SJSA1 (cell line): Measurements from ENCODE around the gene CASTOR1. TPM values are rescaled to one million over a fixed set of nuclear protein-coding genes. Genes with fewer than 3 reads are reported as not detected.
"Not testable (repeated sequence)": the region's sequence is repeated elsewhere in the genome, so short reads cannot be mapped to it uniquely, and the experiment has no call there.

Source experiments
- DNase-seq, 2 experiments: peaks; one replicate each; pipeline ENCODE4 v3.0.0-alpha.2; 2015 to 2020; ENCODE audit warnings: low spot score in 2 of 2, low read depth in 1 of 2
- H3K27ac ChIP-seq: fragments of 250-450 bp; sonication (Bioruptor Pico); 2 replicates; pipeline ENCODE4 v1.5.1; 2020; ENCODE audit warnings: mild to moderate bottlenecking, moderate library complexity
- H3K27me3 ChIP-seq: fragments of 250-450 bp; sonication (Bioruptor Pico); replicated peaks from 2 replicates; pipeline ENCODE4 v1.5.1; 2020; ENCODE audit warnings: mild to moderate bottlenecking, moderate library complexity
- H3K36me3 ChIP-seq: fragments of 250-450 bp; sonication (Bioruptor Pico); 2 replicates; pipeline ENCODE4 v1.5.1; 2020; ENCODE audit warnings: mild to moderate bottlenecking
- H3K4me1 ChIP-seq: fragments of 250-450 bp; sonication (Bioruptor Pico); replicated peaks from 2 replicates; pipeline ENCODE4 v1.6.1; 2021; ENCODE audit warnings: mild to moderate bottlenecking
- H3K4me3 ChIP-seq: fragments of 250-450 bp; sonication (Bioruptor Pico); 2 replicates; pipeline ENCODE4 v1.5.1; 2020; ENCODE audit warnings: mild to moderate bottlenecking
- H3K9me3 ChIP-seq: fragments of 250-450 bp; sonication (Bioruptor Pico); replicated peaks from 2 replicates; pipeline ENCODE4 v1.5.1; 2020; ENCODE audit warnings: mild to moderate bottlenecking
- total RNA-seq: library from RNA; depleted of rRNA; stranded (reverse); fragments of >200 nt; shearing (Covaris generic); gene quantifications from 2 replicates; pipeline ENCODE4 v1.2.3, GENCODE V29; 2014; rRNA removed

CASTOR1 gene
- total RNA-seq: 9.1 and 10.8 TPM in 2 replicates

DNA sequence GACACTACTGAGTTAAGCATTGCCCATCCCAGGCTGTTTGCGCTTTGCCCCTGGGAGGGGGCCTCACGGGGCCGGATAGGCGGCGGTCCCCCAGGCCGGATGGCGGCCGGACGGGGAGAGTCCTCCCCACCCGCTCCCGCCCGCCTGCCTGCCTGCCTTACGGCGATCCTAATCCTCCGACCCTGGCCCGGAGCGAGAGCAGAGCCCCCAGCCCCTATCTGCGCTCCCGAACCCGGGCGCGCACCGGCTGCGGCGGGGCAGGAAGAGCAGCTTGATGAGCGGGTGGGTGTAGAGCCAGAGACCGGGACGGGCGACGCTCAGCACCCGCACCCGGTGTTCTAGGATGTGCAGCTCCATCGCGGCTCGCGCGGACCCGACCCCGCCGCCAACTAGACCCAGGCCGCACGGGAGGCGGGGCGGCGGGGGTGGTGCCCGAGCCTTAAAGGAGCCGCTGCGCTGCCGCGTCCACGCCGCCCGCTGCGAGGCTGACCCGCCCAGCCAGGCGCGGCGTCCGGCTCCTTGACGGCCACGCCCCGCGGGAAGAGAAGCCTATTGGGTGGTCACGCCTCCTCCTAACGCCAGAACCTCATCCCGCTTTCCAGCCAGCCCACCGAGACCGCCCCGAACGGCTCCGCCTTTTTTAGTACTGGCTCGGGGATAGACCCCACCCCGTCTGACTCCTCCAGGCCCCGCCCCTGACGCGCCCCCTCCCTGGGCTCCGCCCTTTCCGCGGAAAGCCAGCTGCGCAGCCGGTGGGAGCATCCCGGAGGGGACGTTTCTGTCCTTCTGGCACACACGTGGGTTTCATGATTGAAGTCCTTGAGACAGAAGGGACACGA, at the start of gene CASTOR1:
TSS of gene CASTOR1 (minus strand) at position 365 of the 839 bp plus-strand sequence. CDS start at position 357, 8 bp downstream.
- H3K4me1 ChIP-seq: peaks cover 34% of the 10 kb centered on the region
- peak; percentile 92 to 98 for DNase-seq
- H3K27ac ChIP-seq: no peak within 1 kb of the TSS; the same call in 1 of the 2 replicates
- H3K36me3 ChIP-seq: peaks cover 33% of the 10 kb centered on the region
- H3K4me3 ChIP-seq: peak within 1 kb of the TSS; percentile 71
- no peaks in the 10 kb centered on the region for H3K27me3 ChIP-seq
- H3K9me3 ChIP-seq: no peaks in the 10 kb centered on the region

DNA sequence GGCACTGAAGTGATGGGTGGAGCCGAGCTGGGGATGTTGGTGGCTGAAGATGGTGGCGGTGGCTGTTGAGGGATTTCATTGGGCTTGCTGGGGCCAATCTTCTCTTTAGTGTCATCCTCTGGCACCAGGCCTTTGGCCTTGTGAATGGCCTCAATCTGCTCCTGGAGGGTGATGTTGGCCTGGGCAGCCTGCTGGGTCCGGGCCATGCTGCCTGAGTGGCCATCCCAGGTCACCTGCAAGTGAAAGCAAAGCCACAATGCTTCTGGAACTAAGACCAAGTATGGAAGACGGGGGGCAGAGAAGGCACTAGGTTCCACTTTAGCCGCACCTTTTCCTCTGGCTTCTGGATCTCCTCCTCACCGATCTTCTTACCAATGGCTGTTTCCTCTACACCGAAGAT, 49.5 kb upstream of the CASTOR1 start:
- Histone ChIP-seq H3K36me3 (peaks cover 97% of the 10 kb centered on the region), H3K27me3 (no peaks in the 10 kb centered on the region), H3K4me1 (no peaks in the 10 kb centered on the region), H3K9me3 (no peaks in the 10 kb centered on the region), H3K27ac (no peak overlapping the region), H3K4me3 (no peak overlapping the region)
- no peak for DNase-seq

- not testable (repeated sequence) for H3K4me3 ChIP-seq
Measured at GRCh38 chr22:30338341-30338740, 49.0 kb upstream of the CASTOR1 start.

DNA sequence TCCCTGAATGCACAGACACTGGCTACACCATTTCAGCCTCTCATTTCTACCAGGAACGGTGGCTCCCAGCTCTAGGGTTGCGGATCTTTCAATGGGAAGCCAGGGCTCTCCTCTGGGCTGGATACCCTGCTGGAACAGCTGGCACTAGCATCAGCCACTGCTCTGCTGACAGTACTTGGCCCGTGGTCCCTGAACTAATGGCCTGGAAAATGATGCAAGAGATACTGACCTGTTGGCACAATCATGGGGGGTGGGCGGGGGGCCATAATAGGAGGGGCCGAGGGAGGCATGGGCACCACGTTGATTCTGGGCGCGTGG, 48.1 kb upstream of the CASTOR1 start:
- peaks cover 97% of the 10 kb centered on the region for H3K36me3 ChIP-seq
- no peak overlapping the region for H3K4me3 ChIP-seq
- H3K27ac ChIP-seq: no peak overlapping the region
- no peaks in the 10 kb centered on the region for H3K27me3 ChIP-seq
- H3K4me1 ChIP-seq: no peaks in the 10 kb centered on the region
- no peak for DNase-seq
- H3K9me3 ChIP-seq: no peaks in the 10 kb centered on the region

More at GRCh38 chr22:30338341-30338740, 49.0 kb upstream of the CASTOR1 start:
- not testable (repeated sequence) for H3K27me3 ChIP-seq, DNase-seq, H3K9me3 ChIP-seq, H3K4me1 ChIP-seq, H3K27ac ChIP-seq
- H3K36me3 ChIP-seq: peaks cover 97% of the 10 kb centered on the region

DNA sequence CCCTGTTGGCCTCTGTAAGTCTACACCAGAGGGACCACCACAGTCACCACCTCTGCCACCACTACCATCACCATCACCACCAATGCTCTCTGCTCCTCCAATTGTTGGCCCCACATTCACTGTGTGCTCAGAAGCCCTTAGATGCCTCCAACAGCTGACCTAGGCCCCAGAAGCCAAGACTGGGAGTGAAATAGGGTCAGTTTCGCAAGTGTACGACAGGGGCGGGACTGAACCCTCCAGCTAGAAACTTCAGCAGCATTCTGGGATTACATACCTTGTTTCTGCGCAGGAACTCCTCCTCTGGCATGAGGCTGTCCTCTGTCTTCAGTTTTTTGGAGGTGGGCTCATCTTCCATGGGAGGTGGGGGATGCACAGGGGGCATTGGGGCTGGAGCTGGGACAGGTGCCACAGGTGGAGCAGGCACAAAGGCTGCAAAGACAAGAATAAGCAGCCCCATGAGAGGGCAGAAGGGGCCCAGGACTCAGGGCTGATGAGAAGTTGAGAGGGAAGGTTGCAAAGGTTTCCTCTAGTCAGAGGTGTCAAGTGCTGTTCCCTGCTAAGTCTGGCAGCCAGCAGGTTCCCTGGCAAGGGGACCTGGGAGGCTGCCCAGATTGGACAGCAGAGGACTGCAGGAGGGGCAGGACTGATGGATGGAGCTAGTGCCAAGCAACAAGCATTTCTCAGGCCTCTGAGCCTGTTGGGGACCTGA, 47.6 kb upstream of the CASTOR1 start:
- Histone ChIP-seq H3K4me1 (no peaks in the 10 kb centered on the region), H3K27ac (no peak overlapping the region), H3K4me3 (no peak overlapping the region), H3K9me3 (no peaks in the 10 kb centered on the region), H3K27me3 (no peaks in the 10 kb centered on the region), H3K36me3 (peaks cover 95% of the 10 kb centered on the region)
- DNase-seq: no peak

GRCh38 chr22:30335236-30335635, 45.9 kb upstream of the CASTOR1 start:
- Histone ChIP-seq H3K9me3 (no peaks in the 10 kb centered on the region), H3K36me3 (peaks cover 94% of the 10 kb centered on the region), H3K4me3 (no peak overlapping the region), H3K27ac (no peak overlapping the region), H3K4me1 (no peaks in the 10 kb centered on the region), H3K27me3 (no peaks in the 10 kb centered on the region)
- no peak for DNase-seq

DNA sequence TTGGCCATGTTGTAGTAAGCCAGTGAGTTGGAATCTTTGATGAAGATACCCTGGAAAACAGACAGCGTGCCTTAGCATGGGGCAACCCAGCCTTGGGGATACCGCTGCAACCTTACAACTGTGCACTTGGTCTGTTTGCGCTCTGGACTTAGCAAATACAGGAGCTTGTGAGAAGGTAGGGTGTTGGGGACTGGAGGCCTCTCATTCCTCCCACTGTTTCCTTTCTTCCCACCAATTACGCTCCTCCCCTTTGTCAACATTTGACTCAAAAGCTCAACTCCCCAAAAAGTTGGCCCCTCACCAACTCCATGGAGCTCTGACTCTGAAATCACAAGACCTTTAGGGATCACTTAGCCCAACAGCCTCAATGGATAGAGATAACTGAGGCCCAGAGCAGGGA, 45.3 kb upstream of the CASTOR1 start:
- DNase-seq: no peak
- no peaks in the 10 kb centered on the region for H3K4me1 ChIP-seq
- H3K4me3 ChIP-seq: no peak overlapping the region
- peaks cover 90% of the 10 kb centered on the region for H3K36me3 ChIP-seq
- no peaks in the 10 kb centered on the region for H3K9me3 ChIP-seq
- no peak overlapping the region for H3K27ac ChIP-seq
- no peaks in the 10 kb centered on the region for H3K27me3 ChIP-seq

- Histone ChIP-seq H3K36me3 (peaks cover 88% of the 10 kb centered on the region), H3K9me3 (no peaks in the 10 kb centered on the region)
Measured at GRCh38 chr22:30333707-30334087, 44.4 kb upstream of the CASTOR1 start.

DNA sequence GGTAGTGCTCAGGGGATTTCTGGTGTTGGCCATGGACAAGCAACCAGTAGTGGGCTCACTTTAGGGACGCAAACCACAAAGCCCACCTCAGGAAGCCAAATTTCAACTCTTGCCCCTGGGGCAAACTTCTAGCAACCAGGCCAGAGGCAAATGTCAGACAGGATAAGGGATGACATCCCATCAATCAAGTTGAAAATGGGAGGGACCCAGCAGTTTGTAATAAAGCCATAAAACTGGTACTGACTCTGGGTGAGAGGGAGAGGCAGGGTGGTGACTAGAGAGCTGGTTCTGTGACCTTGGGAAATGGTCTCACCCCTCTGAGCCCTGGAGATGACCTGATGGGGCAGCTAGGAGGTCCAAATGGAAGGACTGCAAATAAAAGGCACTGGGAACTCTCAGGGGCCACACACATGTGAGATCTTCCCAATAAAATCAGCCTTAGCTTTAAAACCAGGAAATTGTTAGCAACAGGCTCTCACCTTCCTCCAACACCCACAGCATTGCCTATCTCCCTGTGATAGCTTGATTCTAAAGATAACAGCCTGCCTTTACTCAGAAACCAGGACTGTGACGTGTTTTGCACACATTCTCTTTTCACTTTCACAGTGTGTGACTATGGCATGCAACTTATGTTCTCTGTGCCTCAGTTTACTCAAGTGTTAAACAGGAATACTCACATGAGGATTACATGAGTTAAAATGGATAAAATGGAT, 43.8 kb upstream of the CASTOR1 start:
- Histone ChIP-seq H3K4me1 (0 out of 2 replicates have a peak, but pooled peaks cover 5% of the 10 kb centered on the region), H3K27ac (no peak overlapping the region), H3K36me3 (peaks cover 84% of the 10 kb centered on the region), H3K4me3 (no peak overlapping the region), H3K9me3 (no peaks in the 10 kb centered on the region), H3K27me3 (no peaks in the 10 kb centered on the region)
- no peak for DNase-seq

More at GRCh38 chr22:30333707-30334087, 44.4 kb upstream of the CASTOR1 start:
- no peak for DNase-seq
- H3K27ac ChIP-seq: no peak overlapping the region
- no peaks in the 10 kb centered on the region for H3K27me3 ChIP-seq
- H3K4me3 ChIP-seq: no peak overlapping the region
- H3K4me1 ChIP-seq: 0 out of 2 replicates have a peak, but pooled peaks cover under 1% of the 10 kb centered on the region

DNA sequence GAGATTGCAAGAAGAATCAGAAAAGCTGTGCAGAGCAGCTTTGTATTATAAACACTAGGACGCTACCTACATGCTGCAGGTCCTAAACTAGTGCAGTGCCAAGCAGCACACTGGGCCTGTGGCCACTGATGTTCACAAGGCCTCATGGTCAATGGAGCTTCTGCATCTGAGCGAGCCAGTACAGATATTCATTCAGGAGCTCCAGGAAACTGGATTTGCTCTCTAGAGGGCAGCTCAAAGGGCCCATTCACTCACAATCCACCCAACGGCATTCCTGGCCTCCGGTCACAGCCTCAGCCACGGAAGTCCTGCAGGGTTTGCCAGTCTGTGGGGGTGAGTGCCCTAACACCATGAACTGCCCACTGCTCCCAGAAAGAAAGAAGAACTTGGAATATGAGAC, 43.2 kb upstream of the CASTOR1 start:
- DNase-seq: no peak
- Histone ChIP-seq H3K4me1 (0 out of 2 replicates have a peak, but pooled peaks cover 5% of the 10 kb centered on the region), H3K9me3 (no peaks in the 10 kb centered on the region), H3K27me3 (no peaks in the 10 kb centered on the region), H3K27ac (no peak overlapping the region), H3K36me3 (peaks cover 78% of the 10 kb centered on the region), H3K4me3 (no peak overlapping the region)

DNA sequence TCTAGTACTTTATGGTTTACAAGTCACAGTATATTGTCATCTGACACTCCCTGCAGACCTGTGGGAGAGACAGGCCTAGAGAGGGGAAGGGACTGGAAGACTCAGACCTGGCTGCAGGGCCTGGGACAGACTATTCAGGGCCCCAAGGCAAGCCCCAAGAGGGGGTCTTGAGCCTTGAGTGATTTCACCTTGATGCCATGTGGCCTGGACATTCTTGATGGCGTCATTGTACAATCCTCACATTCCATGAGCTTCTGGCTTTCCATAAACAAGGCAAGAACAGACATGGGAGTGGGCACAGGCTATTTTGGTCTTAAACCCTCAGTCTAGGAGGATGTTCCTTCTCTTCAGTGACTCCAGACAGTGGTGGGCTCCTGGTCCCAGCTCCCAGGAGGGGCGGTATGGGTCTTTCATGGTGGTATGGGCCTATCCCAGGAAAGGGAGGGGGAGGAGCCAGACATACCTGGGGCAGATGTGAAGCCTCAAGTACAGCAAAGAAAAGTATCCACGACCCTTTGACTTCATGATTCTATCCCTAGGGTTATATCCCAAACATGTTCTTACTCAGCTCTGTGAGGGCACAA, 39.3 kb upstream of the CASTOR1 start:
- Histone ChIP-seq H3K27me3 (no peaks in the 10 kb centered on the region), H3K4me3 (no peak overlapping the region), H3K9me3 (peaks cover 3% of the 10 kb centered on the region), H3K36me3 (peaks cover 59% of the 10 kb centered on the region), H3K27ac (no peak overlapping the region), H3K4me1 (peaks cover 29% of the 10 kb centered on the region)
- no peak for DNase-seq

DNA sequence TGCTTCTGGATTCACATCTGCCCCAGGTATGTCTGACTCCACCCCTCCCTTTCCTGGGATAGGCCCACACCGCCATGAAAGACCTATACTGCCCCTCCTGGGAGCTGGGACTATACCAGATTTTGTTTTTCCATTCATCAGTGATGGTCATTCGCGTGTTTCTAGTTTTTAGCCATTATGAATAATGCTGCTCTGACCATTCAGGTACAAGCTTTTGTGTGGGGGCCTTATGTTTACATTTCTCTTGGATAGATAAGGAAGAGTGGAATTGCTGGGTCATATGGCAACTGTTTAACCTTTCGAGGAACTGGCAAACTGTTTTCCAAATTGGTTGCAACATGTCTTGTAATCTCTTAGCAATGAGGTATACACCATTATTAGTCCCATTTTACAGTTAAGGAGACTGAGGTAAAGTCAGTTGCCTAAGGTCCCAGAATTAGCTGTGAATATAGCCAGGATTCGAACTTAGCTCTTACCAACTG, 38.6 kb upstream of the CASTOR1 start:
- no peak for DNase-seq
- no peak overlapping the region for H3K4me3 ChIP-seq
- peaks cover 3% of the 10 kb centered on the region for H3K9me3 ChIP-seq
- peaks cover 29% of the 10 kb centered on the region for H3K4me1 ChIP-seq
- no peaks in the 10 kb centered on the region for H3K27me3 ChIP-seq
- peaks cover 59% of the 10 kb centered on the region for H3K36me3 ChIP-seq
- no peak overlapping the region for H3K27ac ChIP-seq

- Histone ChIP-seq H3K27ac (peak within 1 kb of the TSS; percentile 75), H3K4me3 (peak within 1 kb of the TSS; percentile 99), H3K36me3 (peaks cover 50% of the 10 kb centered on the region), H3K4me1 (peaks cover 29% of the 10 kb centered on the region), H3K27me3 (no peaks in the 10 kb centered on the region), H3K9me3 (peaks cover 3% of the 10 kb centered on the region)
- peak; percentile 82 to 88 for DNase-seq
Measured at GRCh38 chr22:30326706-30327362, 37.5 kb upstream of the CASTOR1 start, which contains the start of gene TBC1D10A. Gene TBC1D10A (minus strand): TSS chr22:30326941. CDS start chr22:30326881, 60 bp downstream.
